ENCODE measurements around the gene TFE3.

The TFE3 gene

GRCh38 chrX:49037883-49038475, 5.2 kb downstream of the TFE3 start:
- peak; percentile 55 for DNase-seq (ENCODE audit: low read depth)
- TF ChIP-seq CTCF (IDR thresholded peaks at IDR 0.05; ENCODE audit: low read length, missing control alignments): no peak
- H3K4me3 ChIP-seq (replicated peaks; ENCODE audit: low read depth, low read length): no peak overlapping the region

GRCh38 chrX:49030283-49030682, 12.9 kb downstream of the TFE3 start:
- DNase-seq (ENCODE audit: low read depth): no peak
- H3K4me3 ChIP-seq (replicated peaks; ENCODE audit: low read depth, low read length): no peak overlapping the region
- no peak for TF ChIP-seq CTCF (IDR thresholded peaks at IDR 0.05; ENCODE audit: low read length, missing control alignments)

DNA sequence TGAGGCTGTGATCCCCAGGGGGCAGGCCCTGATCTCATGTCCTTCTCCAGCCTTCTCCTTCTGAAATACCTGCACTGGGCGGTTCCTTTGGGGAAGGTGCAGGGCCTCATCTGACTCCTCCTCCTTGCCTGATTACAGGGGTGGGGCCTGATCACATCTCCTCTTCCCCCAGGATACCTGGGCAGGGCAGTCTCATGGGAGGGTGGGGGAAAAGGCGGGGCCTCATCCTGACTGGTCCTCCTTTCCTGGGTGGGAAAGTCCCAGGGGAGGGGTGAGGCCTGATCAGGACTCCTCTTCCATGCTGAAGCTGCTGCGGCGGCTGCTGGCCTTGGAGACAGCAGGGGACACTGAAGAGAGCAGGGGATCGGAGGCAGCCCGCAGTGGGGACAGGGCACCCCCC, 13.3 kb downstream of the TFE3 start:
- no peak for DNase-seq (ENCODE audit: low read depth)
- TF ChIP-seq CTCF (IDR thresholded peaks at IDR 0.05; ENCODE audit: low read length, missing control alignments): no peak
- no peak overlapping the region for H3K4me3 ChIP-seq (replicated peaks; ENCODE audit: low read depth, low read length)

GRCh38 chrX:49019599-49020249, 23.4 kb downstream of the TFE3 start:
- no peak for TF ChIP-seq CTCF (IDR thresholded peaks at IDR 0.05; ENCODE audit: low read length, missing control alignments)
- no peak for DNase-seq (ENCODE audit: low read depth)
- H3K4me3 ChIP-seq (replicated peaks; ENCODE audit: low read depth, low read length): no peak overlapping the region

- H3K4me3 ChIP-seq (replicated peaks; ENCODE audit: low read depth, low read length): no peak overlapping the region
- no peak for TF ChIP-seq CTCF (IDR thresholded peaks at IDR 0.05; ENCODE audit: low read length, missing control alignments)
- DNase-seq (ENCODE audit: low read depth): no peak
These were observed 24.1 kb downstream of the TFE3 start for GRCh38 chrX:49019050-49019449.

DNA sequence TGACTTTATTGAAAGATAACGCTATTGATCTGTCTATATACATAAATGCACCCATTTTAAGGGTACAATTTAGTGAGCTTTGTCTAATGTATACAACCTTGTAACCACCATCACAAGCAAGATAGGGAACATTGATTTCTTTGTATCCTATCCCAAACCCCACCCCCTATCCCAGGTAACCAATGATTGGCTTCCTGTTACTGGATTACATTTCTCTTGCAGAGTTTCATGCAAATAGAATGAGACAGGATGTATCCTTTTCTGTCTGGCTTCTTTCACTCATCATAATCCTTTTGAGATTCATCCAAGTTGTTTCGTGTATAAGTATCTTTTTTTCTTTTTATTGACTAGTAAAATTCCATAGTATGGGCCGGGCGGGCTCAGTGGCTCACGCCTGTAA, 39.5 kb downstream of the TFE3 start:
- no peak overlapping the region for H3K4me3 ChIP-seq (replicated peaks; ENCODE audit: low read depth, low read length)
- TF ChIP-seq CTCF (IDR thresholded peaks at IDR 0.05; ENCODE audit: low read length, missing control alignments): no peak
- DNase-seq (ENCODE audit: low read depth): no peak

Measured in fibroblast of pulmonary artery (primary cell).